Activated CD4-positive, alpha-beta memory T cell treated with anti-CD3 and anti-CD28 coated beads for 36 hours (primary cell): ENCODE measurements around the gene TRMT1. TPM values are rescaled to one million over a fixed set of nuclear protein-coding genes. Genes with fewer than 3 reads are reported as not detected.

Experiments used
- CTCF ChIA-PET: fragments of 350-600 bp; sonication (Branson Sonifier 250); formaldehyde crosslinking; loops from one replicate; lab custom pipeline; 2021; ENCODE audit warnings: antibody characterized with exemption, inconsistent platforms; lab: Charles Lee
- POLR2A ChIA-PET: fragments of 350-600 bp; sonication (Branson Sonifier 250); formaldehyde crosslinking; loops from one replicate; lab custom pipeline; 2021; ENCODE audit warnings: antibody characterized with exemption; lab: Charles Lee
- DNase-seq: peaks from one replicate; pipeline ENCODE4 v3.0.0-alpha.2; 2020
- H3K27ac Mint-ChIP-seq: one replicate; pipeline ENCODE4 v1.8.0; 2021; ENCODE audit warnings: mixed read lengths
- H3K27me3 Mint-ChIP-seq: one replicate; pipeline ENCODE4 v1.8.0; 2021; ENCODE audit warnings: mixed read lengths
- H3K36me3 Mint-ChIP-seq: one replicate; pipeline ENCODE4 v1.8.0; 2021; ENCODE audit warnings: mixed read lengths
- H3K4me1 Mint-ChIP-seq: one replicate; pipeline ENCODE4 v1.8.0; 2021; ENCODE audit warnings: low read depth, mixed read lengths
- H3K4me3 Mint-ChIP-seq: one replicate; pipeline ENCODE4 v1.8.0; 2021; ENCODE audit warnings: mild to moderate bottlenecking, mixed read lengths
- H3K9me3 Mint-ChIP-seq: one replicate; pipeline ENCODE4 v1.8.0; 2021; ENCODE audit warnings: mixed read lengths
- intact Hi-C: fragments of 100-400 bp; cut with micrococcal nuclease; formaldehyde crosslinking; loops from one replicate; pipeline ENCODE4 v1.15.1; 2023
- total RNA-seq, 2 experiments: library from RNA; stranded (reverse); gene quantifications; one replicate each; pipeline ENCODE4 v1.2.3, GENCODE V29; 2021

Gene TRMT1
- total RNA-seq, 2 experiments from 2014 or later = 59.2 to 61.3 TPM

DNA sequence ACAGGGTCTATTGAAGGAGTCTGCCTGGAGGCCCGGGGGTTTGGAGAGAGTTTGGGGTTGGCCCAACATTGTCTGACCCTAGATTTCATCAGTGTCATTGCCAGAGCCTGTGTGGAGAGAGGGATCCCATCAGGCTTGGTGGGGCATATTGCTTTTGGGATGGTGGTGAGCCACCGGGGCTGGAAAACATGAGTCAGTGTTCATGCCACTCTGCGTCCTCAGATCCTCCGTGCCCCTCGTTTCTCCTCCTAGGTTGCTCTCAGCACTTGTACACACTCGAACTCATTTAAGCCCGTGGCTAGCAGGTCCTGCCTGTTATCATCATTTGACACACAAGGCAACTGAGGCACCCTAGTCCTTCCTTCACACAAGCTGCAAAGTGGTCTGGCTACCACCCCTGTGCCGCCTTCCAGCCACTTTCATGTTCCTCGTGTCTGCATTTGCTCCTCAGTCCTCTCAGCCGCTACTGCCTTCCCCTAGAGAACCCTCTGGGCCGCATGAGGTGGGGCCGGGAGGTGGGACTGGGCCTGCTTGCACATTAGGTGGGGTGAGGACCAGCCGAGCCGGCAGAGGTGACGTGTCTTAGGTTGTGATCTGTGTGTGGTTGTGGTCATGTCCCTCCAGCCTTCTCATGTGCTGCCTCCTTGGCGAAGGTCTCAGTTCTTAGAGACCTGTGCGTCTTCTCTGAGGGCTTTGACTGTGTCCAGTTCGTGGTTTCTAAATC, 5.2 kb upstream of the TRMT1 start:
- Mint-ChIP-seq H3K4me3 (no peak overlapping the region), H3K27me3 (no peaks in the 10 kb centered on the region), H3K36me3 (peaks cover 13% of the 10 kb centered on the region), H3K9me3 (no peaks in the 10 kb centered on the region), H3K27ac (peak overlapping the region; percentile 49), H3K4me1 (peaks cover 46% of the 10 kb centered on the region)
- peak; percentile 36 for DNase-seq
- ChIA-PET POLR2A (interaction anchor here (1.8 kb wide), 1 partner anchor 11 kb away, joined by 5 read pairs; no protein-coding TSS in a partner anchor), CTCF (interaction anchor here (1.1 to 2.1 kb wide), 4 partner anchors 10 to 144 kb away, joined by 3 to 6 read pairs (median 4); no protein-coding TSS in a partner anchor)
- intact Hi-C loops = no loop called here

DNA sequence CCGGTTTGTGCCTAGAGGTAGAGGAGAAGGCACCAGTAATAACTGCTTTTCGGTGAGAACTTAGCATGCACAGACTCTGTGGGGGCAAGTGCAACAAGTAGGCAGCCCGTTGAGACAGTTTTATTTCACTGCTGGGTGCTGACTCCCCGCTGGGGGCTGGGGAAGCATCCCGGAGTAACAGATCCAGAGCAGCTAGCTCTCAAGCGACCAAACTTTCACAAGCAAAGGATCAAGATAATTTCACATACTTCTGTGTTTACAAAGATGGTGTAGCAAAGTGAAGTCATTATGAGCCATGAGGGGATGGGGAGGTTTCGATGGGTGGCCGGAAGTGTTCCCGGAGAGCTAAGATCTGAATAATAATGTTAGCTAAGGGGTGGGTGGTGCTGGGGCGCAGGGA, 4.3 kb upstream of the TRMT1 start:
- intact Hi-C loops = no loop called here
- Mint-ChIP-seq H3K36me3 (peaks cover 14% of the 10 kb centered on the region), H3K27ac (peak overlapping the region; percentile 49), H3K27me3 (no peaks in the 10 kb centered on the region), H3K9me3 (no peaks in the 10 kb centered on the region), H3K4me1 (peaks cover 48% of the 10 kb centered on the region), H3K4me3 (no peak overlapping the region)
- ChIA-PET CTCF (interaction anchor here (0.6 to 2.1 kb wide), 5 partner anchors 31 to 143 kb away, joined by 3 to 6 read pairs (median 3); no protein-coding TSS in a partner anchor), POLR2A (interaction anchor here (1.8 kb wide), 1 partner anchor 12 kb away, joined by 5 read pairs; no protein-coding TSS in a partner anchor)
- DNase-seq = no peak

DNA sequence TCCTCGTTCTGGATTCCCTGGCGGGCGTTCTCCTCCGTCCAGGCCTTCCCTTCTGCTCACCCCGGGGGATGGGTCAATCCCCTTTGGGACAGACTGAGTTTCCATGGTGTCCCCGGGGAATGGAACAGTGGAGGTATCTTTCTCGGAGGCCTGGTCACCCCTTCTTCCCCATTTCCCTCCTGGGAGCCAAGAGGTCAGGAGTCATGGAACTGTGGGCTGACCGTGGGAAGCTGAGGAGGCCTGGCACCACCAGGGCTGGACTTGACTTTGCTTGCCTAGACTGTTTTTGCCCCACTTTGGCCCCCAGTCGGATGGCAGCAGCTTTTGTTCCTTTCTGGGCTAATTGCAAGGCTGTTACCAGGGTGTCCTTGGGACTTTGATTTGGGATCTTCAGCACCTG, 3.5 kb upstream of the TRMT1 start:
- H3K27me3 Mint-ChIP-seq = no peaks in the 10 kb centered on the region
- peak overlapping the region; percentile 79 for H3K4me3 Mint-ChIP-seq
- H3K36me3 Mint-ChIP-seq = peaks cover 16% of the 10 kb centered on the region
- H3K27ac Mint-ChIP-seq = no peak overlapping the region
- ChIA-PET POLR2A (interaction anchor here (1.8 to 3.0 kb wide), 3 partner anchors 12 to 31 kb away, joined by 5 to 19 read pairs (median 10); partner anchors contain the start of genes IER2 and STX10), CTCF (interaction anchor here (1.0 to 2.8 kb wide), 3 partner anchors 30 to 76 kb away, joined by 3 to 12 read pairs (median 6); partner anchors contain the start of genes IER2 and STX10)
- intact Hi-C loops = no loop called here
- H3K9me3 Mint-ChIP-seq = no peaks in the 10 kb centered on the region
- no peak for DNase-seq
- peaks cover 56% of the 10 kb centered on the region for H3K4me1 Mint-ChIP-seq

DNA sequence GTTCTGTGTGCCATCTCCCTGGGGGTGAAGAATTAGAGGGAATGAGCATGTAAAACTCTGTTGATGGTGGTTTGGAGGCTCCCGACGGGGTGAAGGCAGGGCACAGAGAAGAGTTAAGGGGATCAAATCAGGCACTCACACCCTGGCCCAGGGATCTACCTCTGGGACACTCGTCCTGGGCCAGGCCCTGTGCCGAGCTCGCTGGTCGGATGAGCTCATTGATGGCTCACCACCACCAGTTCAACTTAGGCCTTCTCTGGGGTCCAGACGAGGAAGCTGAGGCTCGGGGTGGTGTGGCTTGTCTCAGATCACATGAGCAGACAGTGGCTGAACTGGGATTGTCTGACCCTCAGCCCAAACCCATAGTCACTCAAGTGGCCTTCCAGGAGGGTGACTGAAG, 3.1 kb upstream of the TRMT1 start:
- Mint-ChIP-seq H3K36me3 (peaks cover 16% of the 10 kb centered on the region), H3K27ac (peak overlapping the region; percentile 77), H3K27me3 (no peaks in the 10 kb centered on the region), H3K4me1 (peaks cover 57% of the 10 kb centered on the region), H3K9me3 (no peaks in the 10 kb centered on the region), H3K4me3 (peak overlapping the region; percentile 79)
- ChIA-PET POLR2A (interaction anchor here (2.5 to 4.1 kb wide), 3 partner anchors 13 to 33 kb away, joined by 10 to 38 read pairs (median 19); partner anchors contain the start of genes IER2 and STX10), CTCF (interaction anchor here (0.8 to 2.8 kb wide), 3 partner anchors 8 to 58 kb away, joined by 3 to 12 read pairs (median 6); partner anchors contain the start of genes IER2 and STX10)
- intact Hi-C loops = loop anchor here (5.0 kb wide), 1 partner anchor 93 kb away; no protein-coding TSS in a partner anchor
- no peak for DNase-seq

DNA sequence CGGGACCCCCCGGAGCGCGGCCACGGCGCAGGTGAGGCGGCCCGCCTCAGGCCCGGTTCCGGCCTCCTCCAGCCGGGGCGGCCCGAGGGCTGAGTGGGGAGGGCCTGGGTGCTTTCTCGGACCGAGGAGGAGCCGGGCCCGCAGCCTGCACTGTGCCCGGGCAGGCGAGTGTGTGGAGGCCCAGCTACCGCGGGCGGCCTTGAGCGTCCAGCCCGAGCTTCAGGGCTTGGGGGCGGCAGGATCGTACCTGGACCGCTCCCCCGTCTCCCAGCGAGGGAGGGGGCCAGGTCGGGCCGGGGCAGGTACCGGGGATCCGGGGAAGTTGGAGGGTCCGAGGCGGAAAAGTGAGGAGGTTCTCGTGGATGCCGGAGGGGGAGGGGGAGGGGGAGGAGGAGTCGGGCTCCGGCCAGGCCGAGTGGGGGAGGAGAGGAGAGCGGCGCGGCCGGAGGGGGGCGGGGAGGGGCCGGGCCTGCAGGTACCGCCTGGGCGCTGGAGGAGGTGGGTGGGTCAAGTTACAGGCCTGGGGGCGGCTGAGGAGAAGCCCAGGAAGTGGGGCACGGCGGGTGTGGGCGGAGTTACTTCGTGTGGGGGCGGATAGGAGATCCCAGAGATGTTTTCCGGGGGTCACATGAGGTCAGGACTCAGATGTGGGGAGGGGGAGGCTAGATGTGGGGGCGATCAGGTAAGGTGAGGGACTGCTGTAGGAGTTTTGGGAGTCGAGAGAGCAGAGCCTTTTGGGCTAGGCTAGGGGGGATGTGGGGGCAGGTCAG, 2.1 kb upstream of the TRMT1 start:
- Mint-ChIP-seq H3K4me1 (peaks cover 53% of the 10 kb centered on the region), H3K4me3 (peak overlapping the region; percentile 79), H3K36me3 (peaks cover 16% of the 10 kb centered on the region), H3K9me3 (no peaks in the 10 kb centered on the region), H3K27me3 (no peaks in the 10 kb centered on the region), H3K27ac (peak overlapping the region; percentile 77)
- POLR2A ChIA-PET = interaction anchor here (0.7 to 4.1 kb wide), 8 partner anchors 14 to 57 kb away, joined by 3 to 38 read pairs (median 12); partner anchors contain the start of genes IER2 and STX10
- CTCF ChIA-PET = interaction anchor here (0.8 to 2.8 kb wide), 7 partner anchors 9 to 153 kb away, joined by 3 to 16 read pairs (median 6); partner anchors contain the start of genes IER2 and STX10
- intact Hi-C loops = loop anchor here (1.0 to 5.0 kb wide), 2 partner anchors 14 to 94 kb away; no protein-coding TSS in a partner anchor
- DNase-seq = peak; percentile 63

DNA sequence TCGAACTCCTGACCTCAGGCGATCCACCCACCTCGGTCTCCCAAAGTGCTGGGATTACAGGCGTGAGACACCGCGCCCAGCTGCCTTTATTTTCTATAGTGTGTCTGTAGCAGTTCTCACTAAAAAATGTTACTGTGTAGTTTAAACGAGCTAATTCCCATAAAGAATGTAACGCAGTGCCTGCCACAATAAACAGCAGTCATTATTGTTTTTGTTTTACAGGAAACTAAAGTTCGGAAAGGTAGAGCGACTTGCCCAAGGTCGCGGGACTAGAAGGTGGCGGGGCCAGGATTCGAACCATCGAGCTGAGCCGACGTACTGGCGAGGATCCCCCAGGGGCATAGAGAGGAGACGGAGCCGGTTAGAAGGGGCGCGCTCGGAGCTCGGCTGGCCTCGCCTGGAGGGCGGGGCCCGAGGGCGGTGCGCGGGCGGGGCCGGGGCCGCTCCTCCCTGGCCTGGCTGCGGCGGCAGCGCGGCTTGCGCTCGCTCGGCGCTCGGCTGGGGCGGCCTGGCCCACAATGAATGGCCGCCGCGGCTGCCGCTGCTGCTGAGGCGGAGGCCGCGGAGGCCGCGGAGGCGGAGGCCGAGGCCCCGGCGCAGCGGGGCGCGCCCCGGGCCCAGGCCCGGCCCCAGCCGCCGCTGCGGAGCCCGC, 1.4 kb upstream of the TRMT1 start, which contains the start of gene NACC1:
Gene NACC1 (plus strand): TSS at position 493 of the 652 bp plus-strand sequence. CDS start 16,944 bp downstream, outside the sequence.
- Mint-ChIP-seq H3K27me3 (no peaks in the 10 kb centered on the region), H3K36me3 (peaks cover 16% of the 10 kb centered on the region), H3K27ac (peak within 1 kb of the TSS; percentile 93), H3K4me3 (peak within 1 kb of the TSS; percentile 86), H3K9me3 (no peaks in the 10 kb centered on the region), H3K4me1 (peaks cover 51% of the 10 kb centered on the region)
- CTCF ChIA-PET = interaction anchor here (0.5 to 2.8 kb wide), 11 partner anchors 11 to 153 kb away, joined by 3 to 16 read pairs (median 4); partner anchors contain the start of genes IER2 and STX10
- peak; percentile 94 for DNase-seq
- intact Hi-C loops = loop anchor here (1.0 to 5.0 kb wide), 2 partner anchors 14 to 94 kb away; no protein-coding TSS in a partner anchor
- POLR2A ChIA-PET = interaction anchor here (0.6 to 4.1 kb wide), 10 partner anchors 13 to 744 kb away, joined by 3 to 38 read pairs (median 8); partner anchors contain the start of genes IER2 and STX10

DNA sequence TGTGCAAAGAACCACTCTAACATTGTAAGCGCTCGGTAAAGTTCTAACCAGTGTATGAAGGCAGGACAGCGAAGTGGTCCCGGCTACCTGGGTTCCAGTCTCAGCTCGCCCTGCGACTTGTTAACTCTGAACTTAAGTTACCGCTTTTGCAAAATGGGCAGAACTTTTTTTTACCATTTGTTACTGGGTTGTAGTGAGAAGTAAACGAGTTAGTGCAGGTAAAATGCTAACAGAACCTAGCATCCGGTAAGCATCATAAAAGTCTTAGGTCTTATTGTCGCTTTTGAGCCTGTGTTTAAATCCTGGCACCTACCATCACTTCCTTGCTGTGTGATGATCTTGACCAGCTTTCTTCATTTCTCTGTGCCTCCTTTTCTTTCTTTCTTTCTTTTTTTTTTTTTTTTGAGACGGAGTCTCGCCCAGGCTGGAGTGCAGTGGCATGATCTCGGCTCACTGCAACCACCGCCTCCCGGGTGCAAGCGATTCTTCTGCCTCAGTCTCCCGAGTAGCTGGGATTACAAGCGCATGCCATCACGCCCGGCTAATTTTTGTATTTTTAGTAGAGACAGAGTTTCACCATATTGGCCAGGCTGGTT, 734 bp upstream of the TRMT1 start:
- intact Hi-C loops = loop anchor here (5.0 kb wide), 1 partner anchor 95 kb away; no protein-coding TSS in a partner anchor
- H3K4me1 Mint-ChIP-seq = peaks cover 47% of the 10 kb centered on the region
- POLR2A ChIA-PET = interaction anchor here (0.6 to 4.1 kb wide), 8 partner anchors 13 to 744 kb away, joined by 3 to 38 read pairs (median 12); partner anchors contain the start of genes IER2 and STX10

DNA sequence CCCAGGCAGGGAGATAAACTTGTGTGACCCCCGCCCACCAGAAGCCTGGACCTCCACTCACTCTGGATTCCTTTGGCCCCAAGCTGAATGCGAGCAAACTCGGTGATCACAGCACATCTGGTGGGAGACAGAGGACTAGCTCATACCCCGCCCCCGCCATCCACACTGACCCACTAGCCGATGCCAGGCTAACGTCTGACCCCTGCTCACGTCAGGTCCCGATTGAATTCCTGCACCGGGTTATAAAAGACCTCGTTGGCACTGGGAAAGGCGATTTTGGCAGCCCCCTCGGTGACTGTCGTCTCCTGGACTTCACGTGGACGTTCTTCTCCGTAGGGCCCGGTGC, 631 bp downstream of the TRMT1 start:
- no peaks in the 10 kb centered on the region for H3K9me3 Mint-ChIP-seq
- intact Hi-C loops = loop anchor here (1.0 to 5.0 kb wide), 4 partner anchors 12 to 96 kb away; no protein-coding TSS in a partner anchor
- ChIA-PET POLR2A (interaction anchor here (0.8 to 4.1 kb wide), 4 partner anchors 11 to 37 kb away, joined by 3 to 38 read pairs (median 8); partner anchors contain the start of genes IER2 and STX10), CTCF (interaction anchor here (0.9 to 1.3 kb wide), 2 partner anchors 11 to 17 kb away, joined by 3 to 5 read pairs; no protein-coding TSS in a partner anchor)
- H3K27me3 Mint-ChIP-seq = no peaks in the 10 kb centered on the region
- H3K4me3 Mint-ChIP-seq = peak overlapping the region; percentile 86
- DNase-seq = no peak
- H3K4me1 Mint-ChIP-seq = peaks cover 33% of the 10 kb centered on the region
- peaks cover 12% of the 10 kb centered on the region for H3K36me3 Mint-ChIP-seq
- peak overlapping the region; percentile 93 for H3K27ac Mint-ChIP-seq

More for the DNA sequence above, 734 bp upstream of the TRMT1 start:
- H3K36me3 Mint-ChIP-seq = peaks cover 19% of the 10 kb centered on the region
- DNase-seq = no peak
- no peaks in the 10 kb centered on the region for H3K9me3 Mint-ChIP-seq
- peak overlapping the region; percentile 86 for H3K4me3 Mint-ChIP-seq
- H3K27me3 Mint-ChIP-seq = no peaks in the 10 kb centered on the region
- peak overlapping the region; percentile 93 for H3K27ac Mint-ChIP-seq
- CTCF ChIA-PET = interaction anchor here (0.5 to 2.8 kb wide), 10 partner anchors 10 to 152 kb away, joined by 3 to 16 read pairs (median 4); partner anchors contain the start of genes IER2 and STX10

DNA sequence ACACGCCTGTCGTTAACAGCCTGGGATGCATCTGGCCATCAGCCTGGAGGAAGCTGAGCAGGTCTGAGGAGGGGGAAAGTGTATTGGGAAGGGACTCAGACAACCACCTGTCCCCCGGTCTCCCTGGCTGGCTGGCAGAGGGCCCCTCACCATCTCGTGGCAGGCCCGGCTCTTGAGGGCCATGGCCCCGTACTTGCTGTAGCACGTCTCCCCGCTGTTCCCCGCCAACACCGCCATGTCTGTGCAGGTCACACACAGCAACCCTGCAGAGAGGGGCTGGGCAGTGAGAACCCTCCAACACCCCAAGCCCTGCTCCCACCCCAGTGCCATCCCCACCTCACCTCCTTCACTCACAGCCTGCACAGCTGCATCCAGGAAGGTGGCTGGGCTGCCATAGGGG, 4.0 kb downstream of the TRMT1 start:
- Mint-ChIP-seq H3K4me1 (peaks cover 11% of the 10 kb centered on the region), H3K27me3 (no peaks in the 10 kb centered on the region), H3K27ac (no peak overlapping the region), H3K9me3 (no peaks in the 10 kb centered on the region), H3K36me3 (peaks cover 16% of the 10 kb centered on the region), H3K4me3 (no peak overlapping the region)
- CTCF ChIA-PET = interaction anchor here (2.7 kb wide), 1 partner anchor 8 kb away, joined by 10 read pairs; no protein-coding TSS in a partner anchor
- intact Hi-C loops = no loop called here
- no peak for DNase-seq
- POLR2A ChIA-PET = no interaction called here

DNA sequence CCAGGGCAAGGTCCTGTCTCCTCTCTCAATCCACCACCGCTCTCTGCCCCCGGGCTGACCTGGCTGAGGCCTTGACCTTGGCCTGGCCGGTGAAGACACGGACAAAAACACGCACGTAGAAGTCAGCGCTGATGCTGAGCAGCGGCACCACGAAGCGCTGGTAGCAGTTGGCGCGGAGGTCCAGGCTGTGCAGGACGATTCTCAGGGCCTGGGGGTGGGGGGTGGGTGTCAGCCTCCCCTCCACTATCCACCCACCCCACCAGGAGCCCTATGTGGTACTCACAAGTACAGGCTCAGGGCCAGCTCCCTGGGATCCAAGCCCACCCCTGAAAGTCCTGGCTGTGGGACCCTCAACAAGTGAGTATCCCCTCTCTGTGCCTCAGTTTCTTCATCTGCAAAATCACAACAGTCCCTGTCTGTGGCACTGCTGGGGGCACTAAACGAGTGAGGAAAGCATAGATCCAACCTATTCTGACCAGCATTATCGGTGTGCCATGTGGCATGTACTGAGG, 6.4 kb downstream of the TRMT1 start:
- H3K36me3 Mint-ChIP-seq = peaks cover 12% of the 10 kb centered on the region
- peaks cover 2% of the 10 kb centered on the region for H3K4me1 Mint-ChIP-seq
- DNase-seq = no peak
- H3K27ac Mint-ChIP-seq = no peak overlapping the region
- ChIA-PET CTCF (no interaction called here), POLR2A (no interaction called here)
- H3K27me3 Mint-ChIP-seq = no peaks in the 10 kb centered on the region
- intact Hi-C loops = no loop called here
- H3K9me3 Mint-ChIP-seq = no peaks in the 10 kb centered on the region
- no peak overlapping the region for H3K4me3 Mint-ChIP-seq
